K562 (cell line): Measurements from ENCODE around the gene TTC9C. TPM values are rescaled to one million over a fixed set of nuclear protein-coding genes. Genes with fewer than 3 reads are reported as not detected.

Source experiments
- CTBP1 ChIP-seq: fragments of 450-650 bp; IDR thresholded peaks from 2 replicates; pipeline ENCODE4 v1.6.1; 2016; ENCODE audit warnings: borderline replicate concordance
- EP300 ChIP-seq: IDR thresholded peaks from 2 replicates; pipeline ENCODE4 v1.6.1; 2012; ENCODE audit warnings: low read length, improper control_type of control experiment
- ETV5 ChIP-seq: sonication (generic); formaldehyde crosslinking; IDR thresholded peaks from 2 replicates; pipeline ENCODE4 v1.4.0; 2020; ENCODE audit warnings: low read depth, mild to moderate bottlenecking, missing genetic modification reagents
- KLF1 ChIP-seq: fragments of 450-650 bp; IDR thresholded peaks from 2 replicates; pipeline ENCODE4 v1.6.1; 2016; ENCODE audit warnings: missing genetic modification characterization, missing compliant biosample characterization
- KLF6 ChIP-seq: fragments of 250-450 bp; sonication (Bioruptor Pico); IDR thresholded peaks from 2 replicates; pipeline ENCODE4 v1.4.0; 2020; ENCODE audit warnings: mild to moderate bottlenecking, moderate library complexity, borderline replicate concordance
- MXI1 ChIP-seq: IDR thresholded peaks from 2 replicates; pipeline ENCODE4 v1.6.1; 2011; ENCODE audit warnings: low read depth, mild to moderate bottlenecking, improper control_type of control experiment, low read length
- NBN ChIP-seq: fragments of 450-650 bp; IDR thresholded peaks from 2 replicates; pipeline ENCODE4 v1.6.1; 2016; ENCODE audit warnings: low read depth, mild to moderate bottlenecking
- POLR2AphosphoS5 ChIP-seq: IDR thresholded peaks from 2 replicates; pipeline ENCODE4 v1.6.1; 2011; ENCODE audit warnings: mild to moderate bottlenecking, low read depth, low read length, moderate library complexity; ENCODE audit not compliant: control insufficient read depth, insufficient read depth
- PURB ChIP-seq: sonication (generic); formaldehyde crosslinking; IDR thresholded peaks from 2 replicates; pipeline ENCODE4 v1.9.0; 2021; ENCODE audit warnings: low read depth, mild to moderate bottlenecking, missing genetic modification reagents
- RAD51 ChIP-seq: fragments of 450-650 bp; IDR thresholded peaks from 2 replicates; pipeline ENCODE4 v1.7.1; 2016; ENCODE audit warnings: low read depth, mild to moderate bottlenecking, borderline replicate concordance
- RBM25 ChIP-seq: fragments of 200-400 bp; formaldehyde crosslinking; IDR thresholded peaks from 2 replicates; pipeline ENCODE4 v1.6.1; 2018; ENCODE audit warnings: low read length, low read depth, moderate library complexity; ENCODE audit not compliant: severe bottlenecking
- SAFB2 ChIP-seq: fragments of 200-400 bp; formaldehyde crosslinking; IDR thresholded peaks from 2 replicates; pipeline ENCODE4 v1.6.1; 2018; ENCODE audit warnings: borderline replicate concordance, low read length, low read depth, moderate library complexity; ENCODE audit not compliant: severe bottlenecking
- SRSF3 ChIP-seq: fragments of 200-400 bp; formaldehyde crosslinking; IDR thresholded peaks from 2 replicates; pipeline ENCODE4 v1.6.1; 2016; ENCODE audit warnings: mild to moderate bottlenecking, low read length, moderate library complexity; ENCODE audit not compliant: insufficient read depth
- TCF3 ChIP-seq: sonication (generic); formaldehyde crosslinking; IDR thresholded peaks from 2 replicates; pipeline ENCODE4 v1.4.0; 2020; ENCODE audit warnings: mild to moderate bottlenecking, missing genetic modification reagents
- THRAP3 ChIP-seq: fragments of 450-650 bp; IDR thresholded peaks from 2 replicates; pipeline ENCODE4 v1.6.1; 2016; ENCODE audit warnings: mild to moderate bottlenecking, inconsistent platforms, borderline replicate concordance
- U2AF2 ChIP-seq: fragments of 200-400 bp; formaldehyde crosslinking; optimal IDR thresholded peaks from 2 replicates; pipeline ENCODE3; 2017; ENCODE audit warnings: low read depth, mild to moderate bottlenecking, low read length
- ZNF24 ChIP-seq: fragments of 450-650 bp; IDR thresholded peaks from 2 replicates; pipeline ENCODE4 v1.6.1; 2016
- ZNF263 ChIP-seq: sonication (generic); formaldehyde crosslinking; IDR thresholded peaks from 2 replicates; pipeline ENCODE4 v1.8.0; 2022; ENCODE audit warnings: mild to moderate bottlenecking, missing genetic modification reagents, borderline replicate concordance
- ZNF785 ChIP-seq: fragments of 250-450 bp; sonication (Bioruptor Pico); IDR thresholded peaks from 2 replicates; pipeline ENCODE4 v1.4.0; 2020; ENCODE audit warnings: mild to moderate bottlenecking
- polyA plus RNA-seq, 8 experiments: library from polyadenylated mRNA; depleted of rRNA in 4 of 8; stranded (reverse) in 5 of 8; unstranded in 3 of 8; fragments of >200 nt; fragmentation: Nextera tagmentation in 2 of 8; fragmentation: Illumina TruSeq in 1 of 8; extraction: Ambion mirVana in 2 of 8; extraction: Trizol in 1 of 8; gene quantifications; 2 replicates each; pipeline versions ENCODE4 v1.2.1 to v1.2.3, GENCODE V29; 2011 to 2014; ENCODE audit warnings: inconsistent platforms in 1 of 8, missing spikeins in 1 of 8
- total RNA-seq, 7 experiments: library from RNA; depleted of rRNA in 6 of 7; stranded (reverse); fragments of >200 nt in 6 of 7; fragmentation: Illumina TruSeq in 2 of 7; extraction: Trizol in 2 of 7; gene quantifications; 2 replicates each; pipeline versions ENCODE4 v1.2.1 to v1.2.3, GENCODE V29; 2011 to 2021; ENCODE audit warnings: low replicate concordance in 1 of 7
- TF ChIP-seq, protein P1 (sequence below): sonication (generic); formaldehyde crosslinking; IDR thresholded peaks from 2 replicates; pipeline ENCODE4 v1.4.0; 2020; ENCODE audit warnings: mild to moderate bottlenecking, missing genetic modification reagents
- TF ChIP-seq, protein P2 (sequence below): fragments of 450-650 bp; formaldehyde crosslinking; IDR thresholded peaks from 2 replicates; pipeline ENCODE4 v1.4.0; 2022; ENCODE audit warnings: missing genetic modification characterization
- TF ChIP-seq, protein P3 (sequence below): fragments of 250-450 bp; sonication (Bioruptor Pico); IDR thresholded peaks from 2 replicates; pipeline ENCODE4 v1.9.0; 2021; ENCODE audit warnings: mild to moderate bottlenecking
- TF ChIP-seq, protein P4 (sequence below): fragments of 450-650 bp; IDR thresholded peaks from 2 replicates; pipeline ENCODE4 v1.6.1; 2016; ENCODE audit warnings: mild to moderate bottlenecking

Gene TTC9C
- total and polyA plus RNA-seq, 9 of the 15 experiments (the other 6 are each of a cell fraction or from before 2014, with no cell fraction given): 32.8 to 59.0 (median 37.1) TPM

DNA sequence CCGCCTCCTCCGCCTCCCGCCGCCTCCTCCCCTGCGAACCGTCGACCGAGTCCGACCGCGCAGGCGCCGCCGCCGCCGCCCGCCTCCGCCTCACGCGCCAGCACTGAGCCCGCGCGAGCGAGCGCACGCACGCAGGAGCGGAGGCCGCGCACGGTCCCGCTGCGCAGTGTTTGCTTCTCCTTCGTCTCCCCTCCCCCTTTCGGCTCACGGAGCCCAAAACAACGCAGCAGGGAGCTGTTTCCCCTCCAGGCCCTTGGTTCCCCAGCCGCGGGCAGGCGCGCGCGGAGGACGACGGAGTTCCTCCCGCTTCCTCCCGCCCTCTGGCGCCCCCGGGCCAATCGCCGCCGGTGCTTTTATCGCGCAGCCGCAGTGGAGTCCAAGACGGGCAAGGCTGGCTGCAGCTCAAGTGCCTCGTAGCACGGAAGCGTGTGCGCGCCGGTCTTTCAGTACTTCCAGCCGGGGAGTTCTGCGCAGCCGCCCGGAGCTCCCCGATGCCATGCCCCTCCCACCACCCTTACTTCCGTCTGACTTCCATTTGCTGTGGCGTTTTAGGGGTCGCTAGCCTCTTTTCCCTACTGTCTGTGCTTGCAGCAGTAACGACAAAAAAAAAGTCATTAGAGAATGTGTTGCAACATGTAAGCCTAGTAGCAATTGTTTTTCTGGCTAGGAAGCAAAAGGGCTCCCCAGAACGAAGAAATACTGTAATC is 968 bp upstream of the TTC9C start, which contains the start of gene HNRNPUL2 (continued):
- TF ChIP-seq, protein P1, sequence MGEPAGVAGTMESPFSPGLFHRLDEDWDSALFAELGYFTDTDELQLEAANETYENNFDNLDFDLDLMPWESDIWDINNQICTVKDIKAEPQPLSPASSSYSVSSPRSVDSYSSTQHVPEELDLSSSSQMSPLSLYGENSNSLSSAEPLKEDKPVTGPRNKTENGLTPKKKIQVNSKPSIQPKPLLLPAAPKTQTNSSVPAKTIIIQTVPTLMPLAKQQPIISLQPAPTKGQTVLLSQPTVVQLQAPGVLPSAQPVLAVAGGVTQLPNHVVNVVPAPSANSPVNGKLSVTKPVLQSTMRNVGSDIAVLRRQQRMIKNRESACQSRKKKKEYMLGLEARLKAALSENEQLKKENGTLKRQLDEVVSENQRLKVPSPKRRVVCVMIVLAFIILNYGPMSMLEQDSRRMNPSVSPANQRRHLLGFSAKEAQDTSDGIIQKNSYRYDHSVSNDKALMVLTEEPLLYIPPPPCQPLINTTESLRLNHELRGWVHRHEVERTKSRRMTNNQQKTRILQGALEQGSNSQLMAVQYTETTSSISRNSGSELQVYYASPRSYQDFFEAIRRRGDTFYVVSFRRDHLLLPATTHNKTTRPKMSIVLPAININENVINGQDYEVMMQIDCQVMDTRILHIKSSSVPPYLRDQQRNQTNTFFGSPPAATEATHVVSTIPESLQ (CRISPR knock-in tag): no peak; the same call in 1 of the 2 replicates
- TF ChIP-seq ZNF785 (no peak), KLF6 (CRISPR knock-in tag) (peak; percentile 54; the same call in 1 of the 2 replicates), NBN (0 out of 2 replicates have a peak, but pooled peaks have one; percentile 47), POLR2AphosphoS5 (peak; percentile 83; the same call in 1 of the 2 replicates), EP300 (peak; percentile 0; the same call in 1 of the 2 replicates), SAFB2 (no peak), SRSF3 (no peak), MXI1 (no peak), TCF3 (CRISPR knock-in tag) (peak; percentile 39; the same call in 1 of the 2 replicates), CTBP1 (peak; percentile 99), THRAP3 (no peak), RAD51 (no peak), RBM25 (peak; percentile 61), PURB (no peak), ZNF263 (CRISPR knock-in tag) (no peak; the same call in 1 of the 2 replicates), KLF1 (tag) (peak; percentile 30; the same call in 1 of the 2 replicates), ETV5 (CRISPR knock-in tag) (no peak; the same call in 1 of the 2 replicates), ZNF24 (peak; percentile 68), U2AF2 (no peak)
- TF ChIP-seq, protein P2, sequence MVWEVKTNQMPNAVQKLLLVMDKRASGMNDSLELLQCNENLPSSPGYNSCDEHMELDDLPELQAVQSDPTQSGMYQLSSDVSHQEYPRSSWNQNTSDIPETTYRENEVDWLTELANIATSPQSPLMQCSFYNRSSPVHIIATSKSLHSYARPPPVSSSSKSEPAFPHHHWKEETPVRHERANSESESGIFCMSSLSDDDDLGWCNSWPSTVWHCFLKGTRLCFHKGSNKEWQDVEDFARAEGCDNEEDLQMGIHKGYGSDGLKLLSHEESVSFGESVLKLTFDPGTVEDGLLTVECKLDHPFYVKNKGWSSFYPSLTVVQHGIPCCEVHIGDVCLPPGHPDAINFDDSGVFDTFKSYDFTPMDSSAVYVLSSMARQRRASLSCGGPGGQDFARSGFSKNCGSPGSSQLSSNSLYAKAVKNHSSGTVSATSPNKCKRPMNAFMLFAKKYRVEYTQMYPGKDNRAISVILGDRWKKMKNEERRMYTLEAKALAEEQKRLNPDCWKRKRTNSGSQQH: no peak
- TF ChIP-seq, protein P3, sequence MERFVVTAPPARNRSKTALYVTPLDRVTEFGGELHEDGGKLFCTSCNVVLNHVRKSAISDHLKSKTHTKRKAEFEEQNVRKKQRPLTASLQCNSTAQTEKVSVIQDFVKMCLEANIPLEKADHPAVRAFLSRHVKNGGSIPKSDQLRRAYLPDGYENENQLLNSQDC (CRISPR knock-in tag): 0 out of 2 replicates have a peak, but pooled peaks have one; percentile 54
- TF ChIP-seq, protein P4, sequence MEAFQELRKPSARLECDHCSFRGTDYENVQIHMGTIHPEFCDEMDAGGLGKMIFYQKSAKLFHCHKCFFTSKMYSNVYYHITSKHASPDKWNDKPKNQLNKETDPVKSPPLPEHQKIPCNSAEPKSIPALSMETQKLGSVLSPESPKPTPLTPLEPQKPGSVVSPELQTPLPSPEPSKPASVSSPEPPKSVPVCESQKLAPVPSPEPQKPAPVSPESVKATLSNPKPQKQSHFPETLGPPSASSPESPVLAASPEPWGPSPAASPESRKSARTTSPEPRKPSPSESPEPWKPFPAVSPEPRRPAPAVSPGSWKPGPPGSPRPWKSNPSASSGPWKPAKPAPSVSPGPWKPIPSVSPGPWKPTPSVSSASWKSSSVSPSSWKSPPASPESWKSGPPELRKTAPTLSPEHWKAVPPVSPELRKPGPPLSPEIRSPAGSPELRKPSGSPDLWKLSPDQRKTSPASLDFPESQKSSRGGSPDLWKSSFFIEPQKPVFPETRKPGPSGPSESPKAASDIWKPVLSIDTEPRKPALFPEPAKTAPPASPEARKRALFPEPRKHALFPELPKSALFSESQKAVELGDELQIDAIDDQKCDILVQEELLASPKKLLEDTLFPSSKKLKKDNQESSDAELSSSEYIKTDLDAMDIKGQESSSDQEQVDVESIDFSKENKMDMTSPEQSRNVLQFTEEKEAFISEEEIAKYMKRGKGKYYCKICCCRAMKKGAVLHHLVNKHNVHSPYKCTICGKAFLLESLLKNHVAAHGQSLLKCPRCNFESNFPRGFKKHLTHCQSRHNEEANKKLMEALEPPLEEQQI: no peak
